Panc1 (cell line): Measurements from ENCODE around the gene RSPH1. TPM values are rescaled to one million over a fixed set of nuclear protein-coding genes. Genes with fewer than 3 reads are reported as not detected.

Source experiments
- ATAC-seq: fragments of 200-7000 bp; cut with Tn5 transposase; 2 replicates; pipeline ENCODE4 v1.9.1; 2020; ENCODE audit warnings: mild to moderate bottlenecking, moderate library complexity
- BruUV-seq: library from RNA; stranded (reverse); fragments of 400-500 nt; replicated peaks from 2 replicates; lab custom pipeline; 2021; lab: Mats Ljungman, UMichigan
- CTCF ChIA-PET: fragments of 300-600 bp; sonication (Branson Sonifier 250); formaldehyde crosslinking; loops from one replicate; lab custom pipeline; 2022; ENCODE audit warnings: antibody characterized with exemption; lab: Charles Lee
- POLR2A ChIA-PET: fragments of 300-600 bp; sonication (Branson Sonifier 250); formaldehyde crosslinking; loops from one replicate; lab custom pipeline; 2022; ENCODE audit warnings: antibody characterized with exemption; lab: Charles Lee
- DNase-seq: peaks from one replicate; pipeline ENCODE4 v3.0.0-alpha.2; 2010; ENCODE audit warnings: low read depth, low spot score
- H3K27ac ChIP-seq: 2 replicates; pipeline ENCODE4 v1.5.1; 2011; ENCODE audit warnings: mild to moderate bottlenecking, low read length, inconsistent platforms
- H3K27me3 ChIP-seq: fragments of 200-500 bp; sonication (Bioruptor generic); 2 replicates; pipeline ENCODE4 v1.6.0; 2014; ENCODE audit warnings: low read length, inconsistent platforms; ENCODE audit not compliant: control insufficient read depth, insufficient read depth
- H3K36me3 ChIP-seq: fragments of 200-500 bp; sonication (Bioruptor generic); 2 replicates; pipeline ENCODE4 v1.5.1; 2014; ENCODE audit warnings: inconsistent platforms, mild to moderate bottlenecking, low read length, moderate library complexity; ENCODE audit not compliant: control insufficient read depth, insufficient read depth
- H3K4me1 ChIP-seq: 2 replicates; pipeline ENCODE4 v1.5.1; 2011; ENCODE audit warnings: inconsistent platforms, mild to moderate bottlenecking, low read length, moderate library complexity; ENCODE audit not compliant: control insufficient read depth, insufficient read depth
- H3K4me3 ChIP-seq, 2 experiments: 2 replicates each; pipeline ENCODE4 v1.5.1; 2011 to 2012; ENCODE audit warnings: low read depth in 2 of 2, low read length in 2 of 2, mild to moderate bottlenecking in 2 of 2, inconsistent platforms in 1 of 2, moderate library complexity in 1 of 2
- H3K9me3 ChIP-seq: fragments of 200-500 bp; sonication (Bioruptor generic); 2 replicates; pipeline ENCODE4 v1.5.1; 2014; ENCODE audit warnings: low read depth, mild to moderate bottlenecking, inconsistent platforms, low read length, moderate library complexity; ENCODE audit not compliant: control insufficient read depth, insufficient read depth
- CTCF ChIP-seq: fragments of 450-650 bp; IDR thresholded peaks from 2 replicates; pipeline ENCODE4 v1.5.1; 2017; ENCODE audit warnings: mild to moderate bottlenecking
- POLR2AphosphoS5 ChIP-seq: IDR thresholded peaks from 2 replicates; pipeline ENCODE4 v1.6.1; 2012; ENCODE audit warnings: mild to moderate bottlenecking, low read depth, low read length, moderate library complexity
- REST ChIP-seq, 2 experiments: IDR thresholded peaks; 2 replicates each; pipeline ENCODE4 v1.6.1; 2011 to 2012; ENCODE audit warnings: low read depth in 2 of 2, control low read depth in 1 of 2, low read length in 1 of 2, mild to moderate bottlenecking in 1 of 2, moderate library complexity in 1 of 2; ENCODE audit not compliant: insufficient read depth in 1 of 2
- SIN3A ChIP-seq: IDR thresholded peaks from 2 replicates; pipeline ENCODE4 v1.6.1; 2012; ENCODE audit warnings: low read depth, mild to moderate bottlenecking, low read length, moderate library complexity, borderline replicate concordance; ENCODE audit not compliant: insufficient read depth
- TCF7L2 ChIP-seq: IDR thresholded peaks from 2 replicates; pipeline ENCODE4 v1.6.1; 2011; ENCODE audit warnings: mild to moderate bottlenecking, low read depth, low read length, inconsistent platforms
- in situ Hi-C: cut with HindIII; loops from 2 replicates; pipeline ENCODE4 v1.10.0; 2016; ENCODE audit warnings: low sequenced_read_pairs, low pct_unique_long_range_greater_than_20kb
- intact Hi-C: fragments of 100-400 bp; cut with micrococcal nuclease; formaldehyde crosslinking; loops from one replicate; pipeline ENCODE4 v1.10.0; 2022; ENCODE audit not compliant: unreplicated experiment
- total RNA-seq: library from RNA; stranded (reverse); gene quantifications from one replicate; pipeline ENCODE4 v1.2.1, GENCODE V29; 2021; ENCODE audit not compliant: unreplicated experiment

RSPH1 gene
- total RNA-seq, 1 experiment from 2014 or later = 0.46 TPM

GRCh38 chr21:42433946-42434551, 62.0 kb downstream of the RSPH1 start:
- CTCF ChIA-PET = no interaction called here
- POLR2A ChIA-PET = no interaction called here

GRCh38 chr21:42432695-42433094, 63.3 kb downstream of the RSPH1 start:
- Histone ChIP-seq H3K4me3 (no peak overlapping the region), H3K9me3 (peaks cover 5% of the 10 kb centered on the region; the same call in 1 of the 2 replicates), H3K36me3 (no peaks in the 10 kb centered on the region), H3K27me3 (peaks cover 3% of the 10 kb centered on the region; the same call in 1 of the 2 replicates), H3K4me1 (no peaks in the 10 kb centered on the region), H3K27ac (no peak overlapping the region)
- no peak for TF ChIP-seq TCF7L2
- no peak for TF ChIP-seq REST (IDR thresholded peaks at IDR 0.05; ENCODE audit: insufficient read depth in 1 of 2, low read depth in 2 of 2, low read length in 1 of 2)
- no peak for TF ChIP-seq SIN3A
- TF ChIP-seq POLR2AphosphoS5 = no peak
- no peak for TF ChIP-seq CTCF
- ChIA-PET CTCF (no interaction called here), POLR2A (no interaction called here)
- DNase-seq = no peak
- intact Hi-C loops (no loop called here), in situ Hi-C loops (no loop called here)
- BruUV-seq = no TSS peak
- ATAC-seq = no peak

More at GRCh38 chr21:42433946-42434551, 62.0 kb downstream of the RSPH1 start:
- in situ Hi-C loops = no loop called here
- Histone ChIP-seq H3K27ac (no peak overlapping the region), H3K27me3 (peaks cover 3% of the 10 kb centered on the region; the same call in 1 of the 2 replicates), H3K9me3 (peaks cover 5% of the 10 kb centered on the region; the same call in 1 of the 2 replicates), H3K4me3 (no peak overlapping the region), H3K4me1 (no peaks in the 10 kb centered on the region), H3K36me3 (no peaks in the 10 kb centered on the region)
- TF ChIP-seq POLR2AphosphoS5 (no peak), REST (IDR thresholded peaks at IDR 0.05; ENCODE audit: insufficient read depth in 1 of 2, low read depth in 2 of 2, low read length in 1 of 2) (no peak), TCF7L2 (no peak), CTCF (no peak), SIN3A (no peak)
- ATAC-seq (no peak), DNase-seq (no peak)
- BruUV-seq = no TSS peak
- intact Hi-C loops = no loop called here
